Measurements from ENCODE around the gene ELP5. TPM values are rescaled to one million over a fixed set of nuclear protein-coding genes. Genes with fewer than 3 reads are reported as not detected.

The ELP5 gene
- total and polyA plus RNA-seq, 7 donors, result 28.4 to 70.9 (median 34.3) TPM

DNA sequence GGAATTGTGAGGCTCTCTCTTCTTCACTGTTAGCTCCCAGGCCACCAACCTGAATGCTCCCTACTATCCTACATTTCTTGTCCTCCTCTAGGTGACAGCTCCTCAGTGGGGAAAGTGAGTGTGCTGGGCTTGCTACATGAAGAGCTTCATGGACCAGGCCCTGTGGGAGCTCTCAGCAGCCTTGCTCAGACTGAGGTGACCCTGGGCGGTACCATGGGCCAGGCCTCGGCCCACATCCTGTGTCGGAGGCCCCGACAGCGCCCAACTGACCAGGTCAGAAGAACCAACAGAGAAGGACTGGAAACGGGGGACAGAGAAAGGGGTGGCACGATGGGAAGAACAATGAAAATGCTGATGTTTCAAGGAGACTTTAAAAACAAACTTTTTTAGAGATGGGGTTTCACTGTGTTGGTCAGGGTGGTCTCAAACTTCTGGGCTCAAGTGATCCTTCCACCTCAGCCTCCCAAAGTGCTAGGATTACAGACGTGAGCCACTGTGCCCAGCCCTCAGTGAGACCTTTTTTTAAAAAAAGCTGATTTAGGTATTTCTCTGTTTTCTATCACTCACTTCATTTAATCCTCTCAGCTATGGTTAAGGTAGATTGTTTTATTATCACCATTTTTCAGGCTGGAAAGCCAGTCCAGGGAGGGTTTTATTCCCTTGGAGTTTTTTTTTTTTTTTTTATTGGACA lies 4.9 kb downstream of the ELP5 start:
- peaks cover 0 to 30% (median 23%) of the 10 kb centered on the region in 4 donors for H3K4me1 ChIP-seq
- no peak overlapping the region for H3K4me3 ChIP-seq
- intact Hi-C loops (cut with DNase I), result loop anchor here (10.0 kb wide), 1 partner anchor 308 kb away; the partner anchor contains the start of gene SENP3
- peaks cover 10 to 60% (median 34%) of the 10 kb centered on the region in 4 donors for H3K36me3 ChIP-seq
- no peaks in the 10 kb centered on the region for H3K9me3 ChIP-seq
- 84 to 91% methylated on average over 8 of the region's 8 CpGs for WGBS, 2 donors
- H3K27ac ChIP-seq, result no peak overlapping the region
- peaks cover 14 to 18% (median 18%) of the 10 kb centered on the region in 3 donors for H3K27me3 ChIP-seq
- DNase-seq, result no peak
- no peak for TF ChIP-seq POLR2A (IDR thresholded peaks at IDR 0.05)
- TF ChIP-seq, protein P1, sequence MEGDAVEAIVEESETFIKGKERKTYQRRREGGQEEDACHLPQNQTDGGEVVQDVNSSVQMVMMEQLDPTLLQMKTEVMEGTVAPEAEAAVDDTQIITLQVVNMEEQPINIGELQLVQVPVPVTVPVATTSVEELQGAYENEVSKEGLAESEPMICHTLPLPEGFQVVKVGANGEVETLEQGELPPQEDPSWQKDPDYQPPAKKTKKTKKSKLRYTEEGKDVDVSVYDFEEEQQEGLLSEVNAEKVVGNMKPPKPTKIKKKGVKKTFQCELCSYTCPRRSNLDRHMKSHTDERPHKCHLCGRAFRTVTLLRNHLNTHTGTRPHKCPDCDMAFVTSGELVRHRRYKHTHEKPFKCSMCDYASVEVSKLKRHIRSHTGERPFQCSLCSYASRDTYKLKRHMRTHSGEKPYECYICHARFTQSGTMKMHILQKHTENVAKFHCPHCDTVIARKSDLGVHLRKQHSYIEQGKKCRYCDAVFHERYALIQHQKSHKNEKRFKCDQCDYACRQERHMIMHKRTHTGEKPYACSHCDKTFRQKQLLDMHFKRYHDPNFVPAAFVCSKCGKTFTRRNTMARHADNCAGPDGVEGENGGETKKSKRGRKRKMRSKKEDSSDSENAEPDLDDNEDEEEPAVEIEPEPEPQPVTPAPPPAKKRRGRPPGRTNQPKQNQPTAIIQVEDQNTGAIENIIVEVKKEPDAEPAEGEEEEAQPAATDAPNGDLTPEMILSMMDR (IDR thresholded peaks at IDR 0.05), result no peak
- no peak for TF ChIP-seq EP300 (IDR thresholded peaks at IDR 0.05)
- no peak for TF ChIP-seq POLR2AphosphoS5 (IDR thresholded peaks at IDR 0.05)

DNA sequence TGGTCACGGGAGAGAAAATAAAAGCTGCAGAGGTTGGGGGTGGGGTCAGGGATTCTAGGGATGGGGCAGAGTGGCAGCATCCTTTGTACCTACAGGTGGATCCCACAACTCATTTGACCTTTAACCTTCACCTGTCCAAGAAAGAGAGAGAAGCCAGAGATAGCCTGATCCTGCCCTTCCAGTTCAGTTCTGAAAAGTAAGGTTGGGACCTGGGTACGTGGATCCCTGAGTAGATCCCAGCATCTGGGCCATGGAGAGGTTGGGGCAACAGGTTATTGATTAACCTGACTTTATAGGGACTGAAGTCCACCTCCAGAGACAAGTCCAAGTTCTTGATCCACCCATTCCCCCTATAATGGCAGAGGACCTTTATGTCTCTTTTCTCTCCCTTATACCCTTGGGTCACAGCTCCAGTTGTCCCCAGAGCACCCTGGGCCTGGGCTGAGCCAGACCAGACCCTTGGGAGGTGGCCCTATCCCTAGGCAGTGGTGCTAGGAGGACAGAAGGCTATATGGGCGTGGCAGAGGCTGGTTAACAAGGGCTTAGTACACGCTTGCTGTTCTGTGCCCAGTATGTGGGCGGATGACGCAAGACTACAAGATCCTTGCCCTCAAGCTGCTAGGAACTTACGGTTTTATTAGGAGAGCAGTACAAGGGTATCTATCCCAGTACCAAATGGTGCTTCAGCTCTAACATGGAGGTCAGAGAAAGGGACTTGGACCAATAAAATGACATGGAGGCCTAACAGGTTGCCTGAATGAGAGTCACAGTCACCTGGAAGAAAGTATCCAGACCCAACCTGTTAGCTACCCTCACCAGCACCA lies 6.9 kb downstream of the ELP5 start:
- Histone ChIP-seq H3K4me1 (peaks cover 0 to 34% (median 25%) of the 10 kb centered on the region in 4 donors), H3K27ac (no peak overlapping the region), H3K36me3 (peaks cover 10 to 60% (median 34%) of the 10 kb centered on the region in 4 donors), H3K4me3 (no peak overlapping the region), H3K27me3 (peaks cover 28 to 39% (median 36%) of the 10 kb centered on the region in 3 donors), H3K9me3 (no peaks in the 10 kb centered on the region)
- intact Hi-C loops (cut with DNase I), result loop anchor here (10.0 kb wide), 1 partner anchor 306 kb away; the partner anchor contains the start of gene SENP3
- TF ChIP-seq, protein P1 (IDR thresholded peaks at IDR 0.05), result no peak
- TF ChIP-seq POLR2AphosphoS5 (IDR thresholded peaks at IDR 0.05), result peak in 1 of 4 donors; percentile 28
- peak in 1 of 2 donors; percentile 68 for TF ChIP-seq POLR2A (IDR thresholded peaks at IDR 0.05)
- DNase-seq, result no peak
- 19 to 64% methylated on average over 7 of the region's 7 CpGs for WGBS, 2 donors

DNA sequence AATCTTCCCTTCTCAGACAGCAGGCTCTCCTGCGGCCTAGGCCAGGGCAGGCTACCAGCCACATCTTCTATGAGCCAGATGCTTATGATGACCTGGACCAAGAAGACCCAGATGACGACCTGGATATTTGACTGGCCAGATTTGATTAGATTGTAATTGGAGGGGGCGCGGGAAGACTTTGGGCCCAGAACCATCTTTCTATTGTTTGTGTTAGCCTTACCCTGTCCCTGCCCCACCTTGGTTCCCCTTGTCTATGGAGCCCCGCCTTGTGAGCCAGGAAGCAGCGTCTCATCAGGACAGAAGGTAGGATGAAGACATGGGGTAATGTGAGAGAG lies 7.5 kb downstream of the ELP5 start:
- peaks cover 28 to 44% (median 42%) of the 10 kb centered on the region in 3 donors for H3K27me3 ChIP-seq
- H3K9me3 ChIP-seq, result no peaks in the 10 kb centered on the region
- H3K27ac ChIP-seq, result no peak overlapping the region
- H3K4me1 ChIP-seq, result peaks cover 0 to 34% (median 25%) of the 10 kb centered on the region in 4 donors
- intact Hi-C loops (cut with DNase I), result loop anchor here (10.0 kb wide), 1 partner anchor 305 kb away; the partner anchor contains the start of gene SENP3
- DNase-seq, result no peak
- WGBS, 2 donors, result 19 to 76% methylated on average over 6 of the region's 6 CpGs
- TF ChIP-seq POLR2A (IDR thresholded peaks at IDR 0.05) (no peak), EP300 (IDR thresholded peaks at IDR 0.05) (no peak), POLR2AphosphoS5 (IDR thresholded peaks at IDR 0.05) (no peak)
- TF ChIP-seq, protein P1 (IDR thresholded peaks at IDR 0.05), result no peak
- no peak overlapping the region for H3K4me3 ChIP-seq
- H3K36me3 ChIP-seq, result peaks cover 7 to 54% (median 31%) of the 10 kb centered on the region in 4 donors

DNA sequence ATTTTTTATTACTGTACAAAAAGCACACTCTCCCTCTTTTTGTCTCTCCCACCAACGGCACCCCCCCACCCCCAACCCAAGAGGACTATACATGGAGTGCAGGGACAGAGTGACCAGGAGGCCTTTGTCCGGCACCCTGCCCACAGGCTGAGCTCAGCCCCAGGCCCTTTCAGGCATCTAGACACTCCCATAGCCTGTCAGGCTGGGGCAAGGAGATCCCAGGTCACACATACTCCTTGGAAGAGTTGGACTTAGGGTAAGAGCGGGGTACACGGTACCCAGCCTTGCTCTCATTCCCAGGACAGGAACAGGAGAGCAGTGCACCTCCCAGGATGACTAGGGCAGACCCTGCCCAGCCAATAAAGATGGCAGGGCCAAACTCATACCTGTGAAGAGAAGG lies 8.1 kb downstream of the ELP5 start:
- Histone ChIP-seq H3K4me3 (no peak overlapping the region), H3K27me3 (peaks cover 28 to 51% (median 45%) of the 10 kb centered on the region in 3 donors), H3K36me3 (peaks cover 5 to 48% (median 25%) of the 10 kb centered on the region in 4 donors), H3K4me1 (peaks cover 0 to 34% (median 25%) of the 10 kb centered on the region in 4 donors), H3K9me3 (no peaks in the 10 kb centered on the region), H3K27ac (no peak overlapping the region)
- intact Hi-C loops (cut with DNase I), result loop anchor here (5.0 kb wide), 2 partner anchors 42 to 82 kb away; no protein-coding TSS in a partner anchor
- DNase-seq, result no peak
- 20 to 68% methylated on average over 4 of the region's 4 CpGs for WGBS, 2 donors
- no peak for TF ChIP-seq EP300 (IDR thresholded peaks at IDR 0.05)
- no peak for TF ChIP-seq POLR2AphosphoS5 (IDR thresholded peaks at IDR 0.05)
- TF ChIP-seq, protein P1 (IDR thresholded peaks at IDR 0.05), result no peak
- no peak for TF ChIP-seq POLR2A (IDR thresholded peaks at IDR 0.05)
